SK-N-SH (cell line): ENCODE results near the gene OGFRL1.

ENCODE experiments used
- MEF2A ChIP-seq: IDR thresholded peaks from 2 replicates; pipeline ENCODE4 v1.4.0; 2012; ENCODE audit warnings: low read depth, borderline replicate concordance
- RAD21 ChIP-seq: IDR thresholded peaks from 2 replicates; pipeline ENCODE4 v1.6.1; 2012; ENCODE audit warnings: mild to moderate bottlenecking, low read length
- TAF1 ChIP-seq: IDR thresholded peaks from 2 replicates; pipeline ENCODE4 v1.6.1; 2012; ENCODE audit warnings: low read depth, mild to moderate bottlenecking, low read length, moderate library complexity, borderline replicate concordance

- TF ChIP-seq MEF2A, result no peak
- no peak for TF ChIP-seq RAD21
- no peak for TF ChIP-seq TAF1
These were observed 25.7 kb upstream of the OGFRL1 start for GRCh38 chr6:71262914-71263313.
